Neuronal stem cell (in vitro differentiated cells): ENCODE data around the gene CCDC93.

Experiments used
- DNase-seq: peaks from one replicate; pipeline ENCODE4 v3.0.0-alpha.2; 2013; ENCODE audit warnings: low spot score
- H2AFZ ChIP-seq: one replicate; pipeline ENCODE4 v1.6.1; 2013; ENCODE audit warnings: mild to moderate bottlenecking, low read length, inconsistent platforms
- H2AK5ac ChIP-seq: 2 replicates; pipeline ENCODE4 v1.6.1; 2013; ENCODE audit warnings: low read depth, mild to moderate bottlenecking, inconsistent platforms, low read length, moderate library complexity, mixed read lengths
- H2BK120ac ChIP-seq: 2 replicates; pipeline ENCODE4 v1.6.1; 2013; ENCODE audit warnings: low read depth, mild to moderate bottlenecking, inconsistent platforms, low read length, moderate library complexity, mixed read lengths
- H2BK12ac ChIP-seq: one replicate; pipeline ENCODE4 v1.6.1; 2013; ENCODE audit warnings: low read length, inconsistent platforms
- H2BK15ac ChIP-seq: 2 replicates; pipeline ENCODE4 v1.6.1; 2013; ENCODE audit warnings: mild to moderate bottlenecking, low read length, inconsistent platforms, mixed read lengths
- H2BK5ac ChIP-seq: one replicate; pipeline ENCODE4 v1.6.1; 2013; ENCODE audit warnings: inconsistent platforms, mild to moderate bottlenecking, low read length, moderate library complexity
- H3K14ac ChIP-seq: one replicate; pipeline ENCODE4 v1.6.1; 2013; ENCODE audit warnings: low read length, inconsistent platforms
- H3K18ac ChIP-seq: 2 replicates; pipeline ENCODE4 v1.6.1; 2013; ENCODE audit warnings: low read length, inconsistent platforms
- H3K23ac ChIP-seq: 2 replicates; pipeline ENCODE4 v1.6.1; 2013; ENCODE audit warnings: low read depth, mild to moderate bottlenecking, mixed read lengths, low read length, inconsistent platforms; ENCODE audit not compliant: poor library complexity
- H3K27ac ChIP-seq: replicated peaks from 3 replicates; pipeline ENCODE4 v1.5.1; 2013; ENCODE audit warnings: low read length, inconsistent platforms
- H3K27me3 ChIP-seq, 3 experiments: 2 replicates each; pipeline ENCODE4 v1.6.1; 2013; ENCODE audit warnings: low read length in 3 of 3, mild to moderate bottlenecking in 2 of 3, inconsistent platforms in 1 of 3, low read depth in 1 of 3, mixed read lengths in 1 of 3, moderate library complexity in 1 of 3; ENCODE audit not compliant: control insufficient read depth in 3 of 3, insufficient read depth in 3 of 3
- H3K36me3 ChIP-seq, 2 donors: replicated peaks in 1 of 2; 2 replicates each; pipeline ENCODE4 v1.6.1; 2013; ENCODE audit warnings: low read length in 2 of 2; ENCODE audit not compliant: control insufficient read depth in 2 of 2, insufficient read depth in 2 of 2
- H3K4ac ChIP-seq: 2 replicates; pipeline ENCODE4 v1.6.1; 2013; ENCODE audit warnings: inconsistent platforms, mild to moderate bottlenecking, low read length, moderate library complexity
- H3K4me1 ChIP-seq, 2 donors: 1 replicate in 1 of 2; 2 replicates in 1 of 2; pipeline ENCODE4 v1.6.1; 2013; ENCODE audit warnings: low read length in 2 of 2, low read depth in 1 of 2; ENCODE audit not compliant: control insufficient read depth in 2 of 2, insufficient read depth in 1 of 2
- H3K4me2 ChIP-seq: one replicate; pipeline ENCODE4 v1.6.1; 2013; ENCODE audit warnings: mild to moderate bottlenecking, low read length, inconsistent platforms; ENCODE audit not compliant: insufficient read depth, poor library complexity, severe bottlenecking
- H3K4me3 ChIP-seq, 2 donors: 2 replicates each; pipeline ENCODE4 v1.5.1; 2013; ENCODE audit warnings: low read length in 2 of 2, mild to moderate bottlenecking in 2 of 2, inconsistent platforms in 1 of 2, moderate library complexity in 1 of 2
- H3K79me1 ChIP-seq: one replicate; pipeline ENCODE4 v1.6.1; 2013; ENCODE audit warnings: low read depth, mild to moderate bottlenecking, inconsistent platforms, low read length, moderate library complexity
- H3K9ac ChIP-seq: one replicate; pipeline ENCODE4 v1.6.1; 2013; ENCODE audit warnings: mild to moderate bottlenecking, low read depth, low read length, inconsistent platforms; ENCODE audit not compliant: poor library complexity
- H3K9me3 ChIP-seq, 2 donors: replicated peaks in 1 of 2; 2 replicates each; pipeline versions ENCODE3 to v1.6.1; 2013; ENCODE audit warnings: low read length in 2 of 2, mild to moderate bottlenecking in 2 of 2, inconsistent platforms in 1 of 2, low read depth in 1 of 2, mixed read lengths in 1 of 2, moderate library complexity in 1 of 2; ENCODE audit not compliant: control insufficient read depth in 2 of 2, insufficient read depth in 1 of 2
- H4K8ac ChIP-seq: one replicate; pipeline ENCODE4 v1.6.1; 2013; ENCODE audit warnings: low read depth, mild to moderate bottlenecking, inconsistent platforms, low read length, moderate library complexity
- H4K91ac ChIP-seq: one replicate; pipeline ENCODE4 v1.6.1; 2013; ENCODE audit warnings: low read length, low read depth, mild to moderate bottlenecking, inconsistent platforms; ENCODE audit not compliant: poor library complexity
- WGBS, 2 donors: extraction: QIAGEN DNeasy Blood & Tissue Kit; methylation state at CpG; one replicate each; pipeline ENCODE4 v1.1.7; 2013; ENCODE audit warnings: missing lambda C conversion rate in 2 of 2, mixed read lengths in 1 of 2; ENCODE audit not compliant: insufficient read length in 2 of 2, insufficient replicate concordance in 1 of 2; ENCODE audit errors: extremely low coverage in 2 of 2; 5-methylcytosine and 5-hydroxymethylcytosine counted together

The CCDC93 gene

GRCh38 chr2:117918608-117919007 lies 95.3 kb downstream of the CCDC93 start:
- Histone ChIP-seq H3K36me3 (peaks cover 26 to 69% of the 10 kb centered on the region in 2 donors), H4K8ac (no peak overlapping the region), H4K91ac (no peak overlapping the region), H2BK5ac (no peak overlapping the region), H3K4ac (no peak overlapping the region), H2AK5ac (no peak overlapping the region), H2AFZ (no peak overlapping the region), H3K14ac (no peak overlapping the region), H2BK15ac (no peak overlapping the region), H3K9ac (no peak overlapping the region), H3K4me3 (no peak overlapping the region), H3K9me3 (peaks cover 0 to 7% of the 10 kb centered on the region in 2 donors), H3K79me1 (no peaks in the 10 kb centered on the region), H3K27ac (no peak overlapping the region), H3K4me2 (no peak overlapping the region), H3K18ac (no peak overlapping the region), H2BK120ac (no peak overlapping the region), H3K27me3 (no peaks in the 10 kb centered on the region), H2BK12ac (no peak overlapping the region), H3K23ac (no peak overlapping the region), H3K4me1 (no peaks in the 10 kb centered on the region)
- WGBS, 2 donors, result no CpG with 5 or more reads among the region's 7 CpGs
- no peak for DNase-seq

DNA sequence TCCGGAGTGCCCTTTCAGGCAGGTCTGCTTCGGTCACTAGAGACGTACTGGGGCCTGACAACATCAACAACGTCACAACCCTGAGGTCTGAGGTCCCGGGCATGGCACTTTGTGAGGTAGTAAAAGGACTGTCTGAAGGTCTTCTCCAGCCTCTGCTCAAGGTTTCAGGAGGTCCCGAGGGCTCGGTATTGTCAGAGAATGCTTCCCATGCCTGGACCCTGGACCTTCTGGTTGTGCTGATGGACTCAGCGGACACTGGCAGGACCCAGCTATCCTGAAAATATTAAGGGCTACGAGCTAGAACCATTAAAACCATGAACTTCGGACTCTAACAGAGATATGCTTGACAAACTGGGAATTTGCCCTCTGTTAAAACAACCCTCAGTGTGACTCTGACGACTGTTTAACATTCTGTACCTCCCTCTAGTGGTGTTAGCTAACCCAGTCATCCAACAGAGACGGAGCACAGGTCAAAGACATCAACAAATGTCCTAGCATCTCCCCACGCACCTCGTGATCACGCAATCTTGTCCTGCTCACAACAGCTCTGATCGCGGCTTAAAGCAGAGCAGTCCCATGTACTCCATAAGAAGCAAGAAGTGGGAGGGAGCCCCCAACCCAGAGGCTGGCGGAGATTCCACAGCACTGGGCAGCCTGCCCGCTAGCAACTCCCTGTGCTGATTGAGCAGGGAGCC lies 96.5 kb downstream of the CCDC93 start:
- Histone ChIP-seq H3K4me3 (no peak overlapping the region), H3K18ac (no peak overlapping the region), H3K79me1 (no peaks in the 10 kb centered on the region), H2BK120ac (no peak overlapping the region), H4K8ac (no peak overlapping the region), H3K14ac (no peak overlapping the region), H3K4ac (no peak overlapping the region), H3K27me3 (no peaks in the 10 kb centered on the region), H4K91ac (no peak overlapping the region), H3K23ac (no peak overlapping the region), H2AK5ac (no peak overlapping the region), H3K36me3 (peaks cover 22 to 57% of the 10 kb centered on the region in 2 donors), H2BK5ac (no peak overlapping the region), H3K9ac (no peak overlapping the region), H3K4me1 (no peaks in the 10 kb centered on the region), H3K27ac (no peak overlapping the region), H2AFZ (no peak overlapping the region), H2BK12ac (no peak overlapping the region), H3K4me2 (no peak overlapping the region), H2BK15ac (no peak overlapping the region), H3K9me3 (peaks cover 2 to 3% of the 10 kb centered on the region in 2 donors)
- no CpG with 5 or more reads among the region's 19 CpGs for WGBS, 2 donors
- DNase-seq, result no peak

GRCh38 chr2:117902933-117903332 lies 110.9 kb downstream of the CCDC93 start:
- DNase-seq, result no peak
- WGBS, 2 donors, result no CpG with 5 or more reads among the region's 7 CpGs
- Histone ChIP-seq H3K4me2 (no peak overlapping the region), H2BK120ac (no peak overlapping the region), H2AFZ (no peak overlapping the region), H2BK15ac (no peak overlapping the region), H3K9me3 (no peaks in the 10 kb centered on the region), H4K8ac (no peak overlapping the region), H4K91ac (no peak overlapping the region), H2AK5ac (no peak overlapping the region), H2BK12ac (no peak overlapping the region), H3K4ac (no peak overlapping the region), H3K79me1 (no peaks in the 10 kb centered on the region), H2BK5ac (no peak overlapping the region), H3K9ac (no peak overlapping the region), H3K18ac (no peak overlapping the region), H3K27me3 (no peaks in the 10 kb centered on the region), H3K27ac (no peak overlapping the region), H3K36me3 (no peaks in the 10 kb centered on the region), H3K4me3 (no peak overlapping the region), H3K23ac (no peak overlapping the region), H3K14ac (no peak overlapping the region), H3K4me1 (no peaks in the 10 kb centered on the region)

GRCh38 chr2:117888897-117889296 lies 125.0 kb downstream of the CCDC93 start:
- no peak overlapping the region for H4K8ac ChIP-seq
- H3K14ac ChIP-seq, result no peak overlapping the region
- DNase-seq, result no peak
- H3K36me3 ChIP-seq, result no peaks in the 10 kb centered on the region
- H2BK120ac ChIP-seq, result no peak overlapping the region
- H3K27ac ChIP-seq, result no peak overlapping the region
- no CpG with 5 or more reads among the region's 1 CpG for WGBS, 2 donors
- H2AFZ ChIP-seq, result no peak overlapping the region
- H3K4me1 ChIP-seq, result peaks cover 0 to 5% of the 10 kb centered on the region in 2 donors
- H2BK15ac ChIP-seq, result no peak overlapping the region
- H3K4me3 ChIP-seq, result no peak overlapping the region
- no peak overlapping the region for H3K9ac ChIP-seq
- H3K23ac ChIP-seq, result no peak overlapping the region
- H3K18ac ChIP-seq, result no peak overlapping the region
- H4K91ac ChIP-seq, result no peak overlapping the region
- no peak overlapping the region for H2BK12ac ChIP-seq
- no peak overlapping the region for H3K4me2 ChIP-seq
- no peak overlapping the region for H2AK5ac ChIP-seq
- H2BK5ac ChIP-seq, result no peak overlapping the region
- H3K79me1 ChIP-seq, result no peaks in the 10 kb centered on the region
- H3K27me3 ChIP-seq, result peaks cover 0 to 7% (median 0%) of the 10 kb centered on the region in 3 experiments
- no peak overlapping the region for H3K4ac ChIP-seq
- H3K9me3 ChIP-seq, result peaks cover 0 to 2% of the 10 kb centered on the region in 2 donors
